ENCODE data around the gene KRT37.
A peak's percentile ranks its signal among the peaks of the same experiment; 100 is the strongest.

Gene KRT37

DNA sequence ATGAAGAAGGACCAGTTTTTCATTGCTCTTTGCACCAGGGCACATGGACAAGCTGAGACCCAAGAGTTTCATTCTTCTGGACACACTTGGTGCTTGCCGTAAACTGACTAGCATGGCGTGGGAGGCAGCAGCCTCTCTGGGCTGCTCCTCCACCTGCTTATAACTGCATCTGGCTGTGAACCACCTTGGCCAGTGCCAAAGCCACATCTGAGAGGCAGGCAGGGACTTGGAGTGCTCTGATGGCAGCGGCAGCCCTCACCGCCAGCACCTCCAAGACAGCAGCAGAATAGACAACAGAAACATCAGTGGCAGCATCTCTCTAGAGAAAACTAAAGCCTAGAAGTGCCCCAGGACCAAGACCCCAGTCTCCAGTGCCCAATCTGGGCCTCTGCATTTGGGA, 4.7 kb downstream of the KRT37 start:
- H3K27ac Mint-ChIP-seq: no peak overlapping the region
- no peaks in the 10 kb centered on the region for H3K27me3 Mint-ChIP-seq
- H3K9me3 Mint-ChIP-seq: no peaks in the 10 kb centered on the region
- peaks cover 4% of the 10 kb centered on the region for H3K4me1 Mint-ChIP-seq
- no peaks in the 10 kb centered on the region for H3K36me3 Mint-ChIP-seq
- no peak overlapping the region for H3K4me3 Mint-ChIP-seq

DNA sequence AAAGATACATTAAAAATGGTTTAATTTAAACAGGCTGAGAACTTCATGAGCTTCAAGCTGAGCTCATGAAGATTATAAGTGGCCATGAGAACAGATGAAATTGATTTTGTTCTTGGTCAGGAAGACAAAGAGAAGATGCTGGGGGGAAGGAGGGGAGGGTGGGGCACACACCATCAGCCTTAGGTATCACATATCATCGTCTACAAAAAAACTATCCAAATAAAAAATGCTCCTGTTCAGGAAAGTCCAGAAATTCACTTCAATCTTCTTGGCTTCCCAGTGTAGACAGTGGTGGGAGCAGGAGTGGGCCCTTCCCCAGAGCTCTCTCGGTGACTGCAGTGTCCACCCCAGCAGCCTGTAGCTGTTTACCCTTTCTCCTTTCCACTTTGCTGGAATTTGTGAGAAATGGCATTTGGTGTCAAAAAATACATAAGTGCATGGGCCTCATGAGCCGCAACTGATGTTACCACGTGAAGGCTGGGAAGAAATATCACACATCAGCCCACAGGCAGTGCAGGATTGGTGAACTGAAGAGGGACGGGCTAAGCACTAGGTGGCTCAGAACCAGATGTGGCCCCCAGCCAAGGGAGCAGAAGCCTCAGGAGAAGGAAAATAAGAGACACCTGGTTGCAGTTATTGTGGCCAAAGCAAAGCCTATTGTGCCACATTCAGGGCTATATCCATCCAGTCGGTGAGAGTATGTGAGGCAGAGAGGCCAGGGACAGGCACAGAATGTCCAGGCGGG, 6.1 kb downstream of the KRT37 start:
- H3K4me1 Mint-ChIP-seq: peaks cover 4% of the 10 kb centered on the region
- no peaks in the 10 kb centered on the region for H3K36me3 Mint-ChIP-seq
- H3K4me3 Mint-ChIP-seq: no peak overlapping the region
- H3K27ac Mint-ChIP-seq: no peak overlapping the region
- no peaks in the 10 kb centered on the region for H3K27me3 Mint-ChIP-seq
- H3K9me3 Mint-ChIP-seq: no peaks in the 10 kb centered on the region

DNA sequence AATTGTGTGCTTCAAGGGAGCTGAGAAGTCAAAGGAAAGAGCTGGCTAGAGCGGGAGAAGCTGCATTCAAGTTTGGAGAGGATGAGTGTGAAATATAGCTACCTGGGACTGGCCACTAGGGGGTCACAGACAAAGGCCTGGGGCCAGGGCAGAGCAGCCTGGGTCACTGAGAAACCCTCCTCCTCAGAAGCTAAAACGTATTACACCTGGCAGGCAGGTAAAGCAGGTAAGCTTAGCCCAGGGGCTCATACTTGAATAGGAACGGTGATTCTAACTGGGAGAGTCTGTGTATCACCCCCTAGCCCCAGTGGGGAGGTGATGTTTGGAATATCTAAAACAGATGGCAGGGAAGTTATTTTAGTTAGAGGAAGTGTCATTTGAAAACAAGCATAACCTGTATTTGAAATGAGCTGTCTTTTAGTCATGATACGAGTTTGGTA, 6.8 kb downstream of the KRT37 start:
- Mint-ChIP-seq H3K9me3 (no peaks in the 10 kb centered on the region), H3K4me1 (peaks cover 4% of the 10 kb centered on the region), H3K36me3 (no peaks in the 10 kb centered on the region), H3K27ac (peak overlapping the region; percentile 9), H3K27me3 (no peaks in the 10 kb centered on the region), H3K4me3 (no peak overlapping the region)

DNA sequence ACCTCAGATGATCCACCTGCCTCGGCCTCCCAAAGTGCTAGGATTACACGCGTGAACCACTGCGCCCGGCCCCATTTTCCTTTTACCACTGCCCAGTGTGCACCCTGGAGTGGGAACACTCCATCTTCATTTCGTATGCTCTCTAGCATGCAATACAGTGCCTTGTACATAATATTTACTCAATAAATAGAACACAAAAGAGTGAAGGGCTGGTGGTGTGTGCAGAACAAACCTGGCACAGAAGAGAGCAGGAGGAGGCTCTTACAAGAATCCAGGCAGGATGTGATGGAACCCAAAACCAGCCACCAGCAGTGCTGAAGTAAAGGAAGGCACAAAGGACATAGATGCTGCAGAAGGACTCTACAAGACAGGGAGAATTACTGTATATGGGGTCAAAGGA, 7.3 kb downstream of the KRT37 start:
- no peaks in the 10 kb centered on the region for H3K36me3 Mint-ChIP-seq
- H3K4me1 Mint-ChIP-seq: peaks cover 4% of the 10 kb centered on the region
- H3K27me3 Mint-ChIP-seq: no peaks in the 10 kb centered on the region
- H3K27ac Mint-ChIP-seq: no peak overlapping the region
- no peaks in the 10 kb centered on the region for H3K9me3 Mint-ChIP-seq
- no peak overlapping the region for H3K4me3 Mint-ChIP-seq

DNA sequence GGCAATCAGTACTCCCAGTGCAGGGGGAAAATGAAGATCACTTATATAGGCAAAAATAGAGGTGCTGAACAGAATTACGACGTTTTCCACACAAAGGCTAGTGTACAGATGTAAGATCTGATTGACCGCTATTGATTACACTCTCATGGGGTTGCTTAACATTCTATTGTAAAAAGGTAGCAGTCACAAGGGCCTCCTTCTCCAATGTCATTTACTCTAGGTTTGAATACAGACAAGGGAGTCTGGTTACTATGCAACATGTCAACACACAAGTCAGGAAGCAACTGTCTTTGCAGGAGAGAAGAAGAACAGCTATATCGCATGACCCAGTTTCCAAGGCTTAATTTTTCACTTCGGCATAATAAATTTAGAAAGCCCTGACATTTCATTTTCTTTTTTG, 7.9 kb downstream of the KRT37 start:
- Mint-ChIP-seq H3K4me1 (peaks cover 4% of the 10 kb centered on the region), H3K4me3 (no peak overlapping the region), H3K27ac (no peak overlapping the region), H3K9me3 (no peaks in the 10 kb centered on the region), H3K36me3 (no peaks in the 10 kb centered on the region), H3K27me3 (no peaks in the 10 kb centered on the region)

DNA sequence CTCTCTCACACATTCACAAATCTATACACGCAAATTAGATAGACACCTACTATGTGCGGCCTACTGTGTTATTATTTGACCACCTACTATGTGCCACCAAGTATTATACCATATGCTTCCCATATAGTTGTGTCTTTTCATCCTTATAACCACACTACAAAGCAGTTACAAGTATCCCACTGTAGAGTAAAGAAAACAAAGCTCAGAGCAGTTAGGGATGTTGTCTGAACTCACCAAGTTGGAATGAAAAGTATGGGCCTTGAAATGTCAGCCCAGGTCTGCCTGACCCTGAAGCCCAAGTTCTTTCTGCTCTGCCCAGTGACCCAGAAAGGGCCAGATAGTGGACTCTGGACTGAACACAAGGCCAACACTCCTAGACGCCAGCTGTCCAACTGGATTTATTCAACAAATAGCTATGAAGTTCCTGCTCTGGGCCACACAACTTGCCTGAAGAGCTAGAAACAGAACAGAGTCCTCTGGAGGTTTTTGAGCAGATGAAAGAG, 8.5 kb downstream of the KRT37 start:
- no peak overlapping the region for H3K4me3 Mint-ChIP-seq
- no peaks in the 10 kb centered on the region for H3K9me3 Mint-ChIP-seq
- H3K4me1 Mint-ChIP-seq: peaks cover 4% of the 10 kb centered on the region
- no peaks in the 10 kb centered on the region for H3K36me3 Mint-ChIP-seq
- no peak overlapping the region for H3K27ac Mint-ChIP-seq
- H3K27me3 Mint-ChIP-seq: no peaks in the 10 kb centered on the region

DNA sequence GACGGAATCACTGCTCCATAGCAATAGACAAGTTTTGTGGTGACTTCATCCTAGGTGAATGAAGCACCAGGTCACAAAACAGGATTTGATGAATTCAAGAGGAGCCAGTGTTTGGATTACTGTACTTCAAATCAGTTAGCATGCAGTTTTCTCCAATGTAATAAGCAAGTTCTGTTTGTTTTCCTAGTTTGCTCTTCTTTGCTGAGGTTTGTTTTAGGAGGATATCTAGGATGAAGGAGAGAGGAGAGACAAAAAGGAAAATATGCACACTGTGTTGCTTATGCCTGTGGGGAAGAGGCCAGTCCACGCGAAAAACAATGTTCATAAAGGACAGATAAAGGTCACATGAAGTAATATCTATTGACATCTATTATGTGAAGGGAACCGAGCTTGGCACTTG, 9.0 kb downstream of the KRT37 start:
- H3K9me3 Mint-ChIP-seq: no peaks in the 10 kb centered on the region
- H3K36me3 Mint-ChIP-seq: no peaks in the 10 kb centered on the region
- H3K4me1 Mint-ChIP-seq: peaks cover 4% of the 10 kb centered on the region
- H3K27ac Mint-ChIP-seq: no peak overlapping the region
- H3K4me3 Mint-ChIP-seq: no peak overlapping the region
- H3K27me3 Mint-ChIP-seq: no peaks in the 10 kb centered on the region

DNA sequence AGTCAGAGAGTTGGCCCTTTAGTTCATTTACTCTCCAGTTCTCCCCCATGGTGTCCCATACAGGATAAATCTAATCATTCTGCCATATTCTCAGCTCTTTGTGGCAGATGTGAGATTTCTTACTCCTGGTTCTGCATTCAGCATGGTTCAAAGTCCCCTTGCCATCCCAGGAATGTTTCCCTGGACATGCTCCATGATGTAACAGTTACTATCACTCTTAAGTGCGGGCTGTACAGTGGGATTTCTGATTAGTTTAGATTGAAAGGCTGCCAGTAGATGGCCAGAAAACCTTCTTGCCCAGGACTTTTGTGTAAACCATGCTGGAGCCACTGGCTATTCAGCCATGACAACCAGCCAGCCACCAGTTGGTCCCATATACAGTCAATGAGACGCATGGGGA, 10.4 kb downstream of the KRT37 start:
- no peak overlapping the region for H3K27ac Mint-ChIP-seq
- no peaks in the 10 kb centered on the region for H3K9me3 Mint-ChIP-seq
- H3K36me3 Mint-ChIP-seq: no peaks in the 10 kb centered on the region
- no peak overlapping the region for H3K4me3 Mint-ChIP-seq
- H3K27me3 Mint-ChIP-seq: no peaks in the 10 kb centered on the region
- H3K4me1 Mint-ChIP-seq: peaks cover 15% of the 10 kb centered on the region

DNA sequence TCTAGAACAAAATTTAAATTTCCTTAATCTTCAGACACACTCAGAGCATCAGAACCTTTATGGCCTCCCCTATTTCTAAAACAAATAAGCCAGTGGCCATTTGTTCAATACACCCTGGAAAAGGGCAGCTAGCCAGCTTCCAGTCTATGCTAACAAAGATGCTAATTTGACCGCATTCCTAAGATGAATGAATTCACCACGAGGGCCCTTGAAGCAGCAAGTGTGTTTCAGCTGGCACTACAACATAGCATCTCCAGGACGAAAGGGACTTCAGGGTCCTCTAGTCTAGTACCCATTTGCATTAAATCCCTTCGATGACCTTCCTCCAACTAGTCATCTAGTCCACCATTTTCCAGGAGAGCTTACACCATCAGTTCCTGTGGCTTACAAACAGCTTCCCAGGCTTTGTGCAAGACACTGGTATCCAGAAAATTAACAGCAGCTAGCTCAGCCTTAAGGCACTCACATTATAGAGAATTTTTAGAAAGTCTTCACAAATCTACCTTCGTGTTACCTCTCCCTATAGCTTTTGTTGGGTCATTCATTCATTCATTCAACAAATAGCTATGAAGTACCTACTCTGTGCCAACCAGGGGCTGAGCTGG, 10.9 kb downstream of the KRT37 start:
- no peaks in the 10 kb centered on the region for H3K27me3 Mint-ChIP-seq
- no peaks in the 10 kb centered on the region for H3K9me3 Mint-ChIP-seq
- H3K36me3 Mint-ChIP-seq: no peaks in the 10 kb centered on the region
- peaks cover 20% of the 10 kb centered on the region for H3K4me1 Mint-ChIP-seq
- no peak overlapping the region for H3K4me3 Mint-ChIP-seq
- H3K27ac Mint-ChIP-seq: no peak overlapping the region

DNA sequence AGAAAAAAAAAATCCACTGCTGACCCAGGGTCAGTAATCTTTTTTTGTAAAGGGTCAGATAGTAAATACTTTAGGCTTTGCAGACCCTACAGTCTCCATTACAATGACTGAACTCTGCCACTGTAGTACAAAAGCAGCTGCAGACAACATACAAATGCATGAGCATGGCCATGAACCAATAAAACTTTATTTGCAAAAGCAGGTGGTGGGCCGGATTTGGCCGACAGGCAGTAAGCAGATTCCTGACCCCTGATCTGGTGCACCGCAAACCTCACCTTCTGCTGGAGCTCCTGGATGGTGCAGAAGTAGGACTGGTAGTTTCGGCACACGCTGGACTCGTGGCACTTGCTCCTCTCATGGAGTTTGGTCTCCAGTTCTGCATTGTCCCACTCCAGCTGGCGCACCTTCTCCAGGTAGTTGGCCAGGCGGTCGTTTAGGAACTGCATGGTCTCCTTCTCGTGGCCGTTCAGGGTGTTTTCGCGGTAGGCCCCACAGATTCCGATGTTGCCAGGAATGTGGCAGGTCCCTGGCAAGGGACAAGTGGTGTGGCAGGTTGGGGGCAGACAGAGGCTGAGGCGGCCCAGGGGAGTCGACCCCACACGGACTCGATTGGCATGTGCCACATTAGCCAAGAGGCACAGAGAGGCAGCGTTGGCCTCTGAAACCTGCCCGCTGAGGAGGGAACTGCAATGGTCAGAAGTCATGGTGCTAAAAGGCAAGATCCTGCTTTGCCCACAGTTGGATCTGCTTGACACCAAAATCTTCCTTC, 13.1 kb downstream of the KRT37 start:
- Mint-ChIP-seq H3K27ac (no peak overlapping the region), H3K27me3 (no peaks in the 10 kb centered on the region), H3K4me3 (no peak overlapping the region), H3K9me3 (no peaks in the 10 kb centered on the region), H3K36me3 (no peaks in the 10 kb centered on the region), H3K4me1 (peaks cover 20% of the 10 kb centered on the region)

DNA sequence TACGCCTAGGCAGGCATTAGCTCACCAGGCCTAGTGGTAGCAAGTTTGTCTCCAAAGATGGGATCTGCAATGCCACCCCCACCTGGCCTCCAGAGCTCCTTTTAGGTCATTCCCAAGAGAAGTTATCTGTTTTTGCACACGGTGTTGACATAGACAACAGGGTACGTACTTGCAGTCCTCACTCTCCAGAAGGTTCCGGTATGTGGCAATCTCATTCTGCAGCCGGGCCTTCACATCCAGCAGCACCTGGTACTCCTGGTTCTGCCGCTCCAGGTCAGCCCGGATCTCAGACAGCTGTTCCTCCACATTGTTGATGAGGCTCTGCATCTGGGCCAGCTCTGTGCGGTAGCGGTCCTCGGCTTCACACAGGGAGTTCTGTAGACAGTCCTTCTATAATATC, 17.2 kb downstream of the KRT37 start:
- peaks cover 44% of the 10 kb centered on the region for H3K4me1 Mint-ChIP-seq
- H3K36me3 Mint-ChIP-seq: no peaks in the 10 kb centered on the region

DNA sequence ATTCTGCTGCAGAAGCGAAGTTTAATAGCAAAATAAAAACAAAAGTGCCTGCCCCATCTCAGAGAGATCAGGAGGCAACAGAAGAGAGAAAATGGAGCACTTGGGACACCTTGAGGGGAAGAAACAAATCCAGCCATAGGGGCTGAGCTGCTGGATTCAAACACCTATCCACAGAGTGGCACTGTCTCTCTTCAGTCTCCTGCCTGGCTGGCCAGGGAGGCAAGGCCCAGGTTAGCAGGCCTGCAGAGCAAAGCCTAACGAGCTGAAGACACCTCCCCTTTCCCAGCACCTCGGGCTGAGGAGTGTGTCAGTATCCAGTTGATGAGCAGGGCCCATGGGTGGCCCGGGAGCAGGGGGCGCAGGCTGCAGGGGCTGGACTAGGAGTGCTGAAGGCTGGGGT, 18.2 kb downstream of the KRT37 start:
- Mint-ChIP-seq H3K9me3 (no peaks in the 10 kb centered on the region), H3K27me3 (no peaks in the 10 kb centered on the region), H3K27ac (peak overlapping the region; percentile 52), H3K4me3 (no peak overlapping the region), H3K4me1 (peaks cover 46% of the 10 kb centered on the region), H3K36me3 (no peaks in the 10 kb centered on the region)

More for the DNA sequence above, 17.2 kb downstream of the KRT37 start:
- H3K4me3 Mint-ChIP-seq: no peak overlapping the region
- H3K9me3 Mint-ChIP-seq: no peaks in the 10 kb centered on the region
- H3K27ac Mint-ChIP-seq: no peak overlapping the region
- no peaks in the 10 kb centered on the region for H3K27me3 Mint-ChIP-seq

DNA sequence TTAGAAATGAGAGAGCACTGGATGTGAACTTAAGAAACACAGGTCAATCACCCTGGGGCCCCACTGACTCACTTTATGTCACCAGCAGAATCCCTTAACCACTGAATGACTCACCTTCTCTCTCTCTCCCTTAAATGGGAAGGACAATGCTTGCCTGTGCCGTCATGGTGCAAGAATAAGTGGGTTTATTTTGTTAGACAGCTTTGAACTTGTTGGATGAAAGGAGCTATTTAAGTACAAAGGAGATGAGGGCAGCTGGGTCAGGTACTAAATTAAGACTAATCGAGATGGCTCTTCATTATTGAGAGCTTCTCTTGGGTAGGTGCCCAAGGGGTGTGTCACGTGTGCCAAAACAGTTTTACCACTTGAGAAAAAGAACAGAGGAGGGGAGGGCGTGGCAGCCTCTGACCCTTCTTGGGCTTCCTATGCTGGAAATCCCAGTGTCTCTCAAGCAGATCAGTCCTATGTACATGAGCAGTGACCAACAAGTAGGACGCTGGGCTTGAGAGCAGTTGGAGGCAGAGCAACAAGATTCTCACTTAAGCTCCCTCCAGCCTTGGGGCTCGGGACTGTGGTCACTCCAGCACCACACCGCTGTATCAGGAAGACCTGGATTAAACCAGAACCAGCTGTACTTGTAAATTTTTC, 20.2 kb downstream of the KRT37 start:
- Mint-ChIP-seq H3K9me3 (no peaks in the 10 kb centered on the region), H3K4me3 (peak overlapping the region; percentile 2), H3K27ac (no peak overlapping the region), H3K27me3 (no peaks in the 10 kb centered on the region), H3K36me3 (no peaks in the 10 kb centered on the region), H3K4me1 (peaks cover 41% of the 10 kb centered on the region)

DNA sequence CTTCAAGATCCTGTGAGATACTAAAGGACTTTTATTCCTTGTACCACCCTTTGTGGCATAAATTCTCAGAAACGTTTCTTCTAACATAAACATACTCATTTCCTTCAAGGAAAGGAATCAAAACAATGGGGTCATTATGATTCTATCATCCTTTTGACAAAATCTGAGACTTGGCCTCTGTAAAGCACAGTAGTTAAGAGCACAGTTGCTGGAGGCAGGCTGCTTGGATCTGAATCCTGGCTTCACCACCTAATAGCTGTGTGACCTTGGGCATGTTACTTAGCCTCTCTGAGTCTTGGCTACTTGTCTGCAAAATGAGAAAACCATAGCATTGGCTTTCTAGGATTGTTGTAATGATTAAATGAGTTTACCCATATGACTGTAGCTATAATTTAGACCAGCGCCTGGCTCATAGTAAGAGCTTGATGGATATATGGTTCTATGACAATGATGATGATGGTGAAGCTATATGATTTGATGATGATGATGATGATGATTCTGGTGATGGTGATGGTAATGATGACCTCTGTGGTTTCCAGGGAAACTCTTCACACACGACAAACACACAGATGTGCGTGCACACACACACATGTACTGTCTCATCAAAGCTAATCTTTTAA, 20.9 kb downstream of the KRT37 start:
- Mint-ChIP-seq H3K4me1 (peaks cover 36% of the 10 kb centered on the region), H3K4me3 (peak overlapping the region; percentile 2), H3K36me3 (no peaks in the 10 kb centered on the region), H3K27ac (peak overlapping the region; percentile 1), H3K27me3 (no peaks in the 10 kb centered on the region), H3K9me3 (no peaks in the 10 kb centered on the region)

DNA sequence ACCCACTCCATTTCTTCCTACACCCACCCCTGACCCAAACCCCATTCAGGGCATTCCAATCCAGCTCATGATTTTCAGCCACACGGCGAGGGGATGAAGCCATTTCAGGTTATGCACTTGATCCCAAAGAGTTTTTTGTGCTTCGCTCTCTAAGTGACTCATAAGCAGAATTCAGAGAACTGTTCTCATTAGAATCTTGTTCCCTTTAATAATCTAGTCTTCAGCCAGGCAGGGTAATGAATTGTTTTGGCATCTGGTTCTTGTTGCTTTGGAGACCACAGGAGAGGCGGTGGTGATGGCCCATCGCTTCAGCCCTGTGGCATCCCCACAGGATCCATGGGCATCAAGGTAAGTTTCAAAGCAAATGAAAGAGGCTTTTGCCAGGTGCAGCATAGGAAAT, 22.2 kb downstream of the KRT37 start:
- no peaks in the 10 kb centered on the region for H3K36me3 Mint-ChIP-seq
- H3K9me3 Mint-ChIP-seq: no peaks in the 10 kb centered on the region
- peak overlapping the region; percentile 48 for H3K27ac Mint-ChIP-seq
- no peak overlapping the region for H3K4me3 Mint-ChIP-seq
- H3K4me1 Mint-ChIP-seq: peaks cover 32% of the 10 kb centered on the region
- H3K27me3 Mint-ChIP-seq: no peaks in the 10 kb centered on the region
